ENCODE results near the gene EIF1B.

- TF ChIP-seq POLR2A (IDR thresholded peaks at IDR 0.05): no peak
- TF ChIP-seq POLR2AphosphoS5 (IDR thresholded peaks at IDR 0.05): no peak
- no peak for TF ChIP-seq CTCF (IDR thresholded peaks at IDR 0.05)
- TF ChIP-seq EP300 (IDR thresholded peaks at IDR 0.05; ENCODE audit: low read depth): no peak
These were observed 14.4 kb downstream of the EIF1B start for GRCh38 chr3:40323946-40324345.

Measured in transverse colon (tissue), 4 donors.